ENCODE results near the gene KNSTRN. TPM values are rescaled to one million over a fixed set of nuclear protein-coding genes. Genes with fewer than 3 reads are reported as not detected.

Gene KNSTRN
- polyA plus RNA-seq, 1 donor (not counting 4 experiments of a cell fraction or from before 2014, with no cell fraction given) = 42.4 TPM

- Histone ChIP-seq H3K4me2 (ENCODE audit: control insufficient read depth, extremely low read depth, insufficient read depth, low read depth, low read length) (peak overlapping the region; percentile 49), H3K27ac (ENCODE audit: control insufficient read depth, insufficient read depth, low read length) (no peak overlapping the region), H3K9ac (ENCODE audit: control insufficient read depth, extremely low read depth, insufficient read depth, low read length) (no peak overlapping the region), H3K79me2 (ENCODE audit: control insufficient read depth, insufficient read depth, low read length) (peaks cover 19% of the 10 kb centered on the region), H4K20me1 (ENCODE audit: control insufficient read depth, extremely low read depth, insufficient read depth, low read length) (no peaks in the 10 kb centered on the region), H3K4me3 (ENCODE audit: control insufficient read depth in 2 of 3, extremely low read depth in 1 of 3, insufficient read depth in 2 of 3, low read depth in 1 of 3, low read length in 3 of 3) (no peak overlapping the region), H3K27me3 (ENCODE audit: control insufficient read depth, extremely low read depth, insufficient read depth, low read length) (no peaks in the 10 kb centered on the region), H3K36me3 (ENCODE audit: control insufficient read depth in 2 of 2, extremely low read depth in 1 of 2, insufficient read depth in 2 of 2, low read length in 2 of 2) (no peaks in the 10 kb centered on the region), H3K4me1 (ENCODE audit: control insufficient read depth, extremely low read depth, insufficient read depth, low read length) (peaks cover 27% of the 10 kb centered on the region), H3K9me3 (ENCODE audit: control insufficient read depth, low read depth, low read length) (no peaks in the 10 kb centered on the region), H3K9me1 (ENCODE audit: control insufficient read depth, extremely low read depth, insufficient read depth, low read length) (no peaks in the 10 kb centered on the region), H2AFZ (ENCODE audit: control insufficient read depth, low read length) (no peak overlapping the region)
- TF ChIP-seq, protein P1, sequence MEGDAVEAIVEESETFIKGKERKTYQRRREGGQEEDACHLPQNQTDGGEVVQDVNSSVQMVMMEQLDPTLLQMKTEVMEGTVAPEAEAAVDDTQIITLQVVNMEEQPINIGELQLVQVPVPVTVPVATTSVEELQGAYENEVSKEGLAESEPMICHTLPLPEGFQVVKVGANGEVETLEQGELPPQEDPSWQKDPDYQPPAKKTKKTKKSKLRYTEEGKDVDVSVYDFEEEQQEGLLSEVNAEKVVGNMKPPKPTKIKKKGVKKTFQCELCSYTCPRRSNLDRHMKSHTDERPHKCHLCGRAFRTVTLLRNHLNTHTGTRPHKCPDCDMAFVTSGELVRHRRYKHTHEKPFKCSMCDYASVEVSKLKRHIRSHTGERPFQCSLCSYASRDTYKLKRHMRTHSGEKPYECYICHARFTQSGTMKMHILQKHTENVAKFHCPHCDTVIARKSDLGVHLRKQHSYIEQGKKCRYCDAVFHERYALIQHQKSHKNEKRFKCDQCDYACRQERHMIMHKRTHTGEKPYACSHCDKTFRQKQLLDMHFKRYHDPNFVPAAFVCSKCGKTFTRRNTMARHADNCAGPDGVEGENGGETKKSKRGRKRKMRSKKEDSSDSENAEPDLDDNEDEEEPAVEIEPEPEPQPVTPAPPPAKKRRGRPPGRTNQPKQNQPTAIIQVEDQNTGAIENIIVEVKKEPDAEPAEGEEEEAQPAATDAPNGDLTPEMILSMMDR (optimal IDR thresholded peaks at IDR 0.05 in 1 of 3, IDR thresholded peaks at IDR 0.05 in 1 of 3, conservative IDR thresholded peaks at IDR 0.05 in 1 of 3; ENCODE audit: extremely low read depth in 1 of 3, insufficient read depth in 2 of 3, low read length in 3 of 3) = no peak
- no peak for TF ChIP-seq EZH2 (IDR thresholded peaks at IDR 0.05; ENCODE audit: low read length)
- DNase-seq (ENCODE audit: low read depth, low spot score) (peak; percentile 59), FAIRE-seq (peak; percentile 95)
- dilution Hi-C loops (cut with MboI; ENCODE audit: extremely low pct_ligation_motif_present, low sequenced_read_pairs) = no loop called here
These were observed 2.7 kb upstream of the KNSTRN start for GRCh38 chr15:40379853-40380252.

DNA sequence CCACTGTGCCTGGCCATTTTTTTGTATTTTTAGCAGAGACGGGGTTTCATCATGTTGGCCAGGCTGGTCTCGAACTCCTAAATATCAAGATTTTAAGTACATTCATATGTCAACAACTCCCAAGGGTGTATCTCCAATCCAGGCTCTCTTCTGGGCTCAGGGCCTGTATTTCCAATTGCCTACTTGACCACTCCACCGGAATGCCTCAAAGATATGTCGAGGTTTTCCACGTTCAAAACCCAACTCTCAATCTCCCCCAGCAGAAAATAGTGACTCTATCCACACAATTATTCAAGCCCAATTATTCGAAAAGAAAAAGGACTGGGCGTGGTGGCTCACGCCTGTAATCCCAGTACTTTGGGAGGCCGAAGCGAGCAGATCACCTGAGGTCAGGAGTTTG, 1.9 kb upstream of the KNSTRN start:
- Histone ChIP-seq H2AFZ (ENCODE audit: control insufficient read depth, low read length) (no peak overlapping the region), H3K9me3 (ENCODE audit: control insufficient read depth, low read depth, low read length) (no peaks in the 10 kb centered on the region), H3K27me3 (ENCODE audit: control insufficient read depth, extremely low read depth, insufficient read depth, low read length) (no peaks in the 10 kb centered on the region), H3K79me2 (ENCODE audit: control insufficient read depth, insufficient read depth, low read length) (peaks cover 27% of the 10 kb centered on the region), H4K20me1 (ENCODE audit: control insufficient read depth, extremely low read depth, insufficient read depth, low read length) (no peaks in the 10 kb centered on the region), H3K27ac (ENCODE audit: control insufficient read depth, insufficient read depth, low read length) (no peak overlapping the region), H3K36me3 (ENCODE audit: control insufficient read depth in 2 of 2, extremely low read depth in 1 of 2, insufficient read depth in 2 of 2, low read length in 2 of 2) (no peaks in the 10 kb centered on the region), H3K9ac (ENCODE audit: control insufficient read depth, extremely low read depth, insufficient read depth, low read length) (no peak overlapping the region), H3K4me3 (ENCODE audit: control insufficient read depth in 2 of 3, extremely low read depth in 1 of 3, insufficient read depth in 2 of 3, low read depth in 1 of 3, low read length in 3 of 3) (no peak overlapping the region), H3K9me1 (ENCODE audit: control insufficient read depth, extremely low read depth, insufficient read depth, low read length) (no peaks in the 10 kb centered on the region), H3K4me1 (ENCODE audit: control insufficient read depth, extremely low read depth, insufficient read depth, low read length) (peaks cover 27% of the 10 kb centered on the region), H3K4me2 (ENCODE audit: control insufficient read depth, extremely low read depth, insufficient read depth, low read depth, low read length) (no peak overlapping the region)
- DNase-seq (ENCODE audit: low read depth, low spot score) (no peak), FAIRE-seq (no peak)
- dilution Hi-C loops (cut with MboI; ENCODE audit: extremely low pct_ligation_motif_present, low sequenced_read_pairs) = no loop called here
- TF ChIP-seq EZH2 (IDR thresholded peaks at IDR 0.05; ENCODE audit: low read length) = no peak
- TF ChIP-seq, protein P1 (optimal IDR thresholded peaks at IDR 0.05 in 1 of 3, IDR thresholded peaks at IDR 0.05 in 1 of 3, conservative IDR thresholded peaks at IDR 0.05 in 1 of 3; ENCODE audit: extremely low read depth in 1 of 3, insufficient read depth in 2 of 3, low read length in 3 of 3) = no peak

All from keratinocyte (primary cell).